Activated naive CD8-positive, alpha-beta T cell treated with anti-CD3 and anti-CD28 coated beads, Interleukin-2, amount 50 U/mL, for 24 hours (primary cell): ENCODE results near the gene RIT2.

ENCODE experiments used
- ATAC-seq: fragments of 150-1000 bp; cut with Tn5 transposase; one replicate; pipeline ENCODE4 v1.10.0; 2021
- DNase-seq: peaks from one replicate; pipeline ENCODE4 v3.0.0; 2021
- H3K27ac Mint-ChIP-seq: one replicate; pipeline ENCODE4 v1.8.0; 2021; ENCODE audit warnings: mild to moderate bottlenecking, mixed read lengths
- H3K27me3 Mint-ChIP-seq: one replicate; pipeline ENCODE4 v1.8.0; 2021; ENCODE audit warnings: mixed read lengths
- H3K36me3 Mint-ChIP-seq: one replicate; pipeline ENCODE4 v1.8.0; 2021; ENCODE audit warnings: low read depth, mixed read lengths
- H3K4me1 Mint-ChIP-seq: one replicate; pipeline ENCODE4 v1.8.0; 2021; ENCODE audit warnings: mixed read lengths
- H3K4me3 Mint-ChIP-seq: one replicate; pipeline ENCODE4 v1.8.0; 2021; ENCODE audit warnings: mild to moderate bottlenecking, moderate library complexity, mixed read lengths
- H3K9me3 Mint-ChIP-seq: one replicate; pipeline ENCODE4 v1.8.0; 2021; ENCODE audit warnings: mixed read lengths

Gene RIT2

DNA sequence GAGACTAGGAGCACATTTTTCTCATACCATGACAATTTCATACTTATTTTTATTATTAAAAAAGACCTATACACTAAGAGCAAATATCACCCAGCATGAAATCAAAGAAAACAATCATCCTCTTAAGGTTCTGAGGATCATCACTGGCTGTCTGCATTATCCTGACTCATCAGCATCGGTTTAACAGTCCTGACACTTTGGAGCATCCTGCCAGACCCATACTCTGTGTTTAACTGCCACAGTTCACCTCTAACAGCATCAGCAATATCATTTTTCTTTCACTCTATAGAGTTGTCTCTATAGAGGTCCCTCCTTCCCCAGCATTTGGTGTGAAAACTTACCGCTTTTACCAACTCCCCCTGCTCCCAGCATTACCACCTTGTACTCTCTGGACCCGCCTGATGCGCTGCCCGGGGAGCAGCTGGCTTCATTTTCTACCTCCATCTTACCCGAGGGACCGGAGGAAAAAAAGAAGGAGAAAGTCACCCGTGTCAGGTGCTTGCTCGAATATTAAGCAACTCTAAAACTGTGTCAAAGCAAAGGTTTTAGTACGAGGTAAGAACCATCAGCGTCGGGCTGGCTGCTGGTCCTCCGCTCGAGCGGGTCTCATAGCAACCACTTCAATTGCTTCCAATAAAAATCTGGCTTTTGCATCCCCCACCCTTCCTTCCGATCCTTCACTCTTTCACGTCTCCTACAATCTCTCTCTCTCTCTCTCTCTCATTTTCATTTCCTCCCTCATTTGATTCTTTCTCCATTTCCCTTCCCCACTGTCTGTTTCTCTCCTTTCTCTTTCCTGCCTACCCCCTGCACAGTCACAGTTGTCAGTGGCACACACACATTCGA, at the start of gene RIT2:
TSS of gene RIT2 (minus strand) at position 610 of the 846 bp plus-strand sequence.
- no peaks in the 10 kb centered on the region for H3K36me3 Mint-ChIP-seq
- ATAC-seq (no peak), DNase-seq (no peak)
- H3K27me3 Mint-ChIP-seq: no peaks in the 10 kb centered on the region
- no peak within 1 kb of the TSS for H3K4me3 Mint-ChIP-seq
- H3K4me1 Mint-ChIP-seq: no peaks in the 10 kb centered on the region
- H3K9me3 Mint-ChIP-seq: no peaks in the 10 kb centered on the region
- no peak within 1 kb of the TSS for H3K27ac Mint-ChIP-seq

DNA sequence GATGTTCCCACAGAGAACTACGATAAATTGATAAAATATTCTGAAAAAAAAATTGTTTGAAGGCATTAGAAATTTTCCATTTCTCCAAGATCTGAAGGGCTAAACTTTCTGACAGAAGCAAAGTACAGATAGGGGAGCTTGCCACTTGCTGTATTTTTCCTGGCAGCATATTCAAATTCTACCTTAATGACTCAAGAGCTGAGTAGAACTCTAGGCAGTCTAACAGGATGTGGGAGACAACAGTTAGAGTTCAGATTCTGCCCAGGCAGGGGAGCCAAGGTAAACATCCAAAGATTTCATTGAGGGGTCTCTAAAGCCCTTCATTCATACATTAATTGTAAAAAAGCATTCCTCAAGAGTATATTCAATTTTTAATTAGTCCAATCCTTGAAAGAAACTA, 46.0 kb upstream of the RIT2 start:
- Mint-ChIP-seq H3K4me1 (no peaks in the 10 kb centered on the region), H3K9me3 (peaks cover 12% of the 10 kb centered on the region), H3K27me3 (no peaks in the 10 kb centered on the region), H3K36me3 (no peaks in the 10 kb centered on the region), H3K4me3 (no peak overlapping the region), H3K27ac (no peak overlapping the region)
- DNase-seq (no peak), ATAC-seq (no peak)

DNA sequence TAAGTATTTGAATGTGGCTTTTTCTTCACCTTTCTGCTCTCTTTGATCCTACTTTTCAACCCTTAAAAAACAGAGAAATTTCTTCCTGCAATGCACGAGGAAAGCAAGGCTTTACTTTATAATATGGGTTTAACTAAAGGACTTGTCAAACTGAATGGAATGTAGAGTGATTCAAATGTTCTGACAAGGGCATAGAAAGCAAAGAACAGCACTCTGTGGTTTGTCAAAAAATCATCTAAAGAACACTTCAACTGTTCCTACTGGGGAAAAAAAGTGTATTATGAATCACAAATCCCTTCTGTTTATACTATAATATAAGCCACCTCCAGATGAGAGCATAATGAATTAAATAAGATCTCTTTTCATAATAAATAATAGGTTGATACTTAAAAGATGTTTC, 45.0 kb upstream of the RIT2 start:
- Mint-ChIP-seq H3K4me3 (no peak overlapping the region), H3K36me3 (no peaks in the 10 kb centered on the region), H3K27me3 (no peaks in the 10 kb centered on the region), H3K9me3 (peaks cover 4% of the 10 kb centered on the region), H3K27ac (no peak overlapping the region), H3K4me1 (no peaks in the 10 kb centered on the region)
- no peak for ATAC-seq
- DNase-seq: no peak

DNA sequence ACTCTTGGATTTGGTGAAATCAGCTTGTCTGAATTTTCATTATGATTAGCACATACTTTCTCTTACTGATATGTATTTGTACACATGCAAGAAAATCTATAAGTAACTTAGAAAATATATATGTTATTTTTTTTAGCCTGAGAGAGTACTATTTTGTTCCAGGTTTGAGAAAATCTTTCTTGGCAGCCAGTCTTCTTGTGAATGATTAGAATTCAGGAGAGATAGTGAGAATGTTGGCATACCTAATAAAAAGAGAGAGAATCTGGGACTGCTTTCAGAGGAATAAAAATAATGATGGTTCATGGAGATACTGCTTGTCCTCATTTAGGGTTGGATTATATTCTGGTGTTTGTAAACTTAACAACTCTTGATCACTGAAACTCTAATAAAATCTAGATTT, 44.4 kb upstream of the RIT2 start:
- DNase-seq: no peak
- Mint-ChIP-seq H3K27me3 (no peaks in the 10 kb centered on the region), H3K27ac (no peak overlapping the region), H3K4me3 (no peak overlapping the region), H3K36me3 (no peaks in the 10 kb centered on the region), H3K9me3 (peaks cover 2% of the 10 kb centered on the region), H3K4me1 (no peaks in the 10 kb centered on the region)
- no peak for ATAC-seq

DNA sequence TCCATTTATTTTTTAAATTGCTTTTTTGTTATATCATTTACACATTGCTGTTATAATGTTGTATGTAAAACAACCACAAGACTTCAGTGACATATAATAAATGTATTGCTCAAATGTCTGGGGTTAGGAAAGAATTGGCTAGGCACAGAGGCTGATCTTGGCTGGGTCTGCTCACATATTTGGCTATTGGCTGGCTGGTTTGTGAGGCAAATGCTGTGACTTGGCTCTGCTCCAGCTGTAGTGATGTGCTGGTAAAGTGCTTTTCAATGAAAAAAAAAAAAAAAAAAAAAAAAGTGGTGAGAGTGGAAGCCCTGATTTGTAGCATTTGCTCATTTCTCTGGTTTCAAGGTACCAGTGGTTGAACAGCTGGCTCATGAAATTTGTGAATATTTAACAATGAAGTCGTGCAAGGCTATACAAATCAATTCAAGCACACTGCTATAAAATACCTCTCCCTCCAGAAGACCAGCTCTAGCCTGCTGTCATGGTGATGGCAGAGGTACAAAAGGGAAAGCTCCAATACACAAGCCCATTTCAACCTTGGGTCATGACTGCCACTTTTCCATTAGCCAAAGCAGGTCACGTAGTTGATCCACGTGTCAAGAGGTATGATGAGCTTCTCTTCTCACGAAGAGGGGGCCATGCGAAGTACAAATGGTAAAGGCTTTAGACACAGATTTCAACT, 43.7 kb upstream of the RIT2 start:
- Mint-ChIP-seq H3K9me3 (no peaks in the 10 kb centered on the region), H3K4me3 (no peak overlapping the region), H3K36me3 (no peaks in the 10 kb centered on the region), H3K4me1 (no peaks in the 10 kb centered on the region), H3K27ac (no peak overlapping the region), H3K27me3 (no peaks in the 10 kb centered on the region)
- no peak for DNase-seq
- no peak for ATAC-seq

DNA sequence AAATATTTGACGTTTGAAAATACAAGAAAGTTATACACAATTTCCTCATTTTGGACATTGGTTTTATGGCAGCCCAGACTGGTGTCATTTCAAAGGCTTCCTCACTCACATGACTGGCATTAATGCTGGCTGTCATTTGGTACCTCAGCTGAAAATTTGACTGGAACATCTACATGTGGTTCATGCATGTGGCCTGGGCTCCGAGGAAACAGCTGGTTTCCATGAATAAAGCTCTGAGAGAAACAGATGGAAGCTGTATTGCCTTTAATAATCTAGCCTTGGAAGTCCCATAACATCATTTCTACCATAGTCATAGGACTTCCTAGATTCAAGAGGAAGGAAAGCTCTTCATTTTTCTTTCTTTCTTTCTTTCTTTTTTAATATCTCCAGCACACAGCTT, 42.9 kb upstream of the RIT2 start:
- H3K4me1 Mint-ChIP-seq: no peaks in the 10 kb centered on the region
- no peak overlapping the region for H3K27ac Mint-ChIP-seq
- DNase-seq (no peak), ATAC-seq (no peak)
- H3K36me3 Mint-ChIP-seq: no peaks in the 10 kb centered on the region
- no peaks in the 10 kb centered on the region for H3K9me3 Mint-ChIP-seq
- no peaks in the 10 kb centered on the region for H3K27me3 Mint-ChIP-seq
- H3K4me3 Mint-ChIP-seq: no peak overlapping the region

DNA sequence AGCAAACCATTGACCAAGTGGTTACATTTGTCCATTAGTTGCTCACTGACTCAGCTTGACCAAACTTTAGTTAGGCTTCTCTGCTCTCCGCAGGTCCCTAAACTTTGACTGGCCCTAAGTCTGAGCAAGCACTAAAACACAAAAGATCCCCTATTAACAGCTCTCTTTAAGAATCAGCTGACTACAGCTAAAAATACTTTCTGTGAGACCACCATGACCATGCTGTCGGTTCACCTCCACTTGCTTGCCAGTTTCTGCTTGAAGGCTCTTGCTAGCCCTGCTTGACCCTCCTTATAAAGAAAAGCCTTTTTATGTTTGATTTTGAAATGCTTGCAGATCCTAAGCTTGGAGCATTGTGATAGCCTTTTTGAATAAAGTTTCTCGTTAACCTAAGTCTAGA, 40.4 kb upstream of the RIT2 start:
- H3K27me3 Mint-ChIP-seq: no peaks in the 10 kb centered on the region
- DNase-seq: no peak
- no peaks in the 10 kb centered on the region for H3K4me1 Mint-ChIP-seq
- no peak overlapping the region for H3K27ac Mint-ChIP-seq
- no peak overlapping the region for H3K4me3 Mint-ChIP-seq
- no peak for ATAC-seq
- no peaks in the 10 kb centered on the region for H3K36me3 Mint-ChIP-seq
- no peaks in the 10 kb centered on the region for H3K9me3 Mint-ChIP-seq

DNA sequence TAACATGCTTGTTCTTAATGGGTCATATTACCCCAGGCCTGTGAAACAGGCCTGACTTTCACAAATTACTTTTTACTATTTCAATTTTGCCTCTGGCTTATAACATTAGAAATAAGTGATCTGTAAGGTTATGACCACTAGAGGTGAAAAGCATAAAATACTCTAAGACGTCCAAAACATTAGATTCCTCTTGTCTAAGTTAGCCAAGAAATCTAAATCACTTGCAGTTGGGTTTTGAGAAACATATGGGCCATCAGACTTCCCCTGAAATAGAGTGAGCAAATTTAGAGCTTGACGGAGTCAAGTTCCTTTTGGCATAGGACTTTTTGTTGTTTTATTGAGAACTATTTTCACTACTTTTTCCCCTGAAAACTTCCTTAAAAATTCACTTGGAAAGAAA, 32.7 kb upstream of the RIT2 start:
- H3K27me3 Mint-ChIP-seq: no peaks in the 10 kb centered on the region
- H3K4me1 Mint-ChIP-seq: no peaks in the 10 kb centered on the region
- ATAC-seq (no peak), DNase-seq (no peak)
- H3K27ac Mint-ChIP-seq: no peak overlapping the region
- H3K4me3 Mint-ChIP-seq: no peak overlapping the region
- peaks cover 6% of the 10 kb centered on the region for H3K9me3 Mint-ChIP-seq
- no peaks in the 10 kb centered on the region for H3K36me3 Mint-ChIP-seq

DNA sequence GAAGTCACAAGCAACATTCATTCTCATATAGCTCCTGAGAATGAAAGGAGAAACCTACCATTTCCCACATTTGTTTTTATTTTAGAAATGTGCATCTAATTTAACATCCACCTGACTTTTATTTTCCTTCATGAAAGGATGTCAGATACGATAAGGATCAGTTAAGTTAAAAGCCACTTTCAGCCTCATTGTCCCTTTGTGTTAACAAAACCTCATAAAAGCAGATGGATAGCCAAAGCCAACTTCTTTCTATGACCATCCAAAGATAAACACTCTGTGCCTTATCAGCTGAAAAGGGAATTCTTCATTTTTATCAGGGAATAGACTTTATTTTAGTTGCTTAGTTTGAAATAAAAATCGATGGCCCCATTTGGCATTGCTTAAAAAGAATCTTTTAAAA, 25.7 kb upstream of the RIT2 start:
- ATAC-seq: no peak
- DNase-seq: no peak
- Mint-ChIP-seq H3K4me1 (no peaks in the 10 kb centered on the region), H3K9me3 (peaks cover 3% of the 10 kb centered on the region), H3K27me3 (no peaks in the 10 kb centered on the region), H3K27ac (no peak overlapping the region), H3K4me3 (no peak overlapping the region), H3K36me3 (no peaks in the 10 kb centered on the region)

DNA sequence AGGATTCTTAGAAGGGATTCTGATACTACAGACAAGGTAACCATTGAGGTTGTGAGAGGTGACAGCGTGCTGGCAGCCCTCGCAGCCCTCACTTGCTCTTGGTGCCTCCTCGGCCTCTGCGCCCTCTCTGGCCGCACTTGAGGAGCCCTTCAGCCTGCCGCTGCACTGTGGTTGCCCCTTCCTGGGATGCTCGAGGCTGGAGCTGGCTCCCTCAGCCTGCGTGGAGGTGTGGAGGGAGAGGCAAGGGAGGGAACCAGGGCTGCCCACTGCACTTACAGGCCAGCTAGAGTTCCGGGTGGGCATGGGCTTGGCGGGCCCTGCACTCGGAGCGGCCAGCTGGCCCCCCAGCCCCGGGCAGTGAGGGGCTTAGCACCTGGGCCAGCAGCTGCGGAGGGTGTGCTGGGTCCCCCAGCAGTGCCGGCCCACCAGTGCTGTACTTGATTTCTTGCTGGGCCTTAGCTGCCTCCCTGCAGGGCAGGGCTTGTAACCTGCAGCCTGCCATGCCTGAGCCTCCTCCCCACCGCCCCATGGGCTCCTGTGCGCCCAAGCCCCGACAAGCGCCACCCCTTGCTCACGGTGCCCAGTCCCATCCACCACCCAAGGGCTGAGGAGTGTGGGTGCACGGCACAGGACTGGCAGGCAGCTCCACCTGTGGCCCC, 23.9 kb upstream of the RIT2 start:
- no peak overlapping the region for H3K27ac Mint-ChIP-seq
- no peak for ATAC-seq
- H3K4me3 Mint-ChIP-seq: no peak overlapping the region
- no peaks in the 10 kb centered on the region for H3K9me3 Mint-ChIP-seq
- no peak for DNase-seq
- no peaks in the 10 kb centered on the region for H3K36me3 Mint-ChIP-seq
- H3K4me1 Mint-ChIP-seq: no peaks in the 10 kb centered on the region
- no peaks in the 10 kb centered on the region for H3K27me3 Mint-ChIP-seq

DNA sequence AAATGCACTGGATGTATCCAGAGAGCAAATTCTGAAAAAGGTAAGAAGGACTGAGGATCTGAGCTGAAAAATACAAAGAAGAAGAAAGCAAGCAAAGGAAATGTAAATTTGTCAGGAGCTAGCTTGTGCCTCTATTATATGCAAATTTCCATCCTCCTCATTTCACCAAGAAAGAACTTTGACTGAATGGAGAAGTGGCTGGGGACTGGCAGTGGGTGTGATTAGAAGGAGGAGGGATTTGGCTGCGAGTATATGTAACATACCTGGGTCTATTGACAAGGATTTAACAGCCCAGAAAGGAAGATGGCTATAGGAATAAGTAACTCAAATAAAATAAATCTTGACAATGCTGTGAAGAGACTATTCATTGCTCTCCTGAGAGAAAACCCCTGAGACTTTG, 19.4 kb upstream of the RIT2 start:
- Mint-ChIP-seq H3K27ac (no peak overlapping the region), H3K27me3 (no peaks in the 10 kb centered on the region), H3K4me1 (no peaks in the 10 kb centered on the region), H3K9me3 (no peaks in the 10 kb centered on the region), H3K4me3 (no peak overlapping the region), H3K36me3 (no peaks in the 10 kb centered on the region)
- ATAC-seq (no peak), DNase-seq (no peak)

DNA sequence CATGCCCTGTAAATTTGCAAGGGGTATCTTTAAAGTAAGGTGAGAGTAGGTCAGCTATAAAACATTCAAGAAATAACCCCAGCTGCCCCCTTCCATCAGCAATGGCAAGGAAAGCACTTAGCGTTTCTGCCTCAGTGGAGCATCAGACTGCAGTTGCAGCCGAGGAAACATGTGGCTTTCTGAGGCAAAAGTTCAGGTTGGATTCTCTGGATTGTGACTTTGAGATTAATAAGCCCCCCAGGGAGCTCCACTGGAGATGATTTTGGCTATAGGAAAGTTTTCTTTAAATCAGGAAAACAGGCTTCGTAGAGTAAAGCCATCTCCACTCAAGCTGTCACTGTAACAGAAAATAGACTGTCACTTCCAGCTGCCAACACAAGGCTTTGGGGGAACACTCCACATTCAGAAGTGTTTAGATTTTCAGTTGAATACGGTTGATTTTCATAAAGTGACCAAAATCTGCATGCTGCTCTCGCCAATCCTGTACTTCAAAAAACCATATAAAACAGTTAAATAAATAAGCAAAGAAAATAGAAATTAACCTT, 15.3 kb upstream of the RIT2 start:
- Mint-ChIP-seq H3K9me3 (no peaks in the 10 kb centered on the region), H3K4me3 (no peak overlapping the region), H3K4me1 (no peaks in the 10 kb centered on the region), H3K36me3 (no peaks in the 10 kb centered on the region), H3K27ac (no peak overlapping the region), H3K27me3 (no peaks in the 10 kb centered on the region)
- ATAC-seq (no peak), DNase-seq (no peak)

DNA sequence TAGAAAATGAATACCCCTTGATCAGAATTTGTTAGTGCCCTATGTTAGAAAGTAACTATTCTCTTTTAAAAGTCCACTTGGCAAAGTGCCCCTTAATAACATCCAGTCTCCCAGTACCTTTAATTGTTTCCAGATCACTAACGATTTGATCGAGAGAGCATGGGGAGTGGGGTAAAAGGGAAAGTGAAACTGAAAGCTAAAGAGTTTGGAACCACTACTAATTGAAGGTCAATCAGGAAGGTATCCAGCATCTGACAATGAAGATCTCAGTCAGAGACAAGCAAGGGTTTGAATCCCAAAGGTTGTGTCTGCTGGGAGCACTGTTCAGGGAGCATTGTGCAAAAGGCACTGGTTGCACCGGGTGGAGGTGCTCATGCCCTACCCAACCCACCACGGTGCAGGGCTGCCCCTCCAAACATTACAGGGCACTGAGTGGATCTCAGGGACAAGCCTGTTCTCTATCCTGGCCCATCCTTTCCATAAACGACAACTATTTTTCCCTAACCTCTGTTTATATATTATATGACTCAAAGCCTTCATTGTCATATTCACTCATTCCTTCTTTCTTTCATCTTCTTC, 14.6 kb upstream of the RIT2 start:
- no peak overlapping the region for H3K4me3 Mint-ChIP-seq
- no peak for DNase-seq
- H3K27ac Mint-ChIP-seq: no peak overlapping the region
- no peaks in the 10 kb centered on the region for H3K4me1 Mint-ChIP-seq
- H3K36me3 Mint-ChIP-seq: no peaks in the 10 kb centered on the region
- no peak for ATAC-seq
- H3K27me3 Mint-ChIP-seq: no peaks in the 10 kb centered on the region
- no peaks in the 10 kb centered on the region for H3K9me3 Mint-ChIP-seq

DNA sequence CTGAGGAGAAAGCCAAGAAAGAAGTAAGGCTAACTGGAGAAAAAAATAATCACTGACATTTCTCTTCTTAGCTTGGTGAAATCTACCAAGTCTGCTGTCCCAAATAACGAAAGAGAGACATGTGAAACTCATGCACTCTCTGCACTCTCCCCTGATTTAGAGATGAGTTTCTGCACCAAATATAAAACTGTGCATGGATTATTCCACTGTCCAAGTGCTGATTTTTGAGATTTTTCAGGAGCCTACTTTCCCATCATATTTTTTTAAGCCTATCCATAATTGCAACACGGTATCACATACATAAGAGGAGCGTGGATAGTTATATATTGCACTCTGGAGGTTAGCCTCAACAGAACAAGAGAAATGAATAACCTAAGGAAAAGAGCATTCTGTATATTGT, 10.0 kb upstream of the RIT2 start:
- no peak overlapping the region for H3K4me3 Mint-ChIP-seq

More for the DNA sequence above, 10.0 kb upstream of the RIT2 start:
- H3K36me3 Mint-ChIP-seq: no peaks in the 10 kb centered on the region
- ATAC-seq (no peak), DNase-seq (no peak)
- no peaks in the 10 kb centered on the region for H3K27me3 Mint-ChIP-seq
- no peak overlapping the region for H3K27ac Mint-ChIP-seq
- peaks cover 3% of the 10 kb centered on the region for H3K9me3 Mint-ChIP-seq
- H3K4me1 Mint-ChIP-seq: no peaks in the 10 kb centered on the region
